HG03439 (cell line): ENCODE measurements around the gene TFAP2B.

Source experiments
- ATAC-seq: cut with Tn5 transposase; IDR thresholded peaks from one replicate; pipeline ENCODE4 v1.9.1; 2021; ENCODE audit warnings: mild to moderate bottlenecking, moderate library complexity; ENCODE audit not compliant: unreplicated experiment

The TFAP2B gene

DNA sequence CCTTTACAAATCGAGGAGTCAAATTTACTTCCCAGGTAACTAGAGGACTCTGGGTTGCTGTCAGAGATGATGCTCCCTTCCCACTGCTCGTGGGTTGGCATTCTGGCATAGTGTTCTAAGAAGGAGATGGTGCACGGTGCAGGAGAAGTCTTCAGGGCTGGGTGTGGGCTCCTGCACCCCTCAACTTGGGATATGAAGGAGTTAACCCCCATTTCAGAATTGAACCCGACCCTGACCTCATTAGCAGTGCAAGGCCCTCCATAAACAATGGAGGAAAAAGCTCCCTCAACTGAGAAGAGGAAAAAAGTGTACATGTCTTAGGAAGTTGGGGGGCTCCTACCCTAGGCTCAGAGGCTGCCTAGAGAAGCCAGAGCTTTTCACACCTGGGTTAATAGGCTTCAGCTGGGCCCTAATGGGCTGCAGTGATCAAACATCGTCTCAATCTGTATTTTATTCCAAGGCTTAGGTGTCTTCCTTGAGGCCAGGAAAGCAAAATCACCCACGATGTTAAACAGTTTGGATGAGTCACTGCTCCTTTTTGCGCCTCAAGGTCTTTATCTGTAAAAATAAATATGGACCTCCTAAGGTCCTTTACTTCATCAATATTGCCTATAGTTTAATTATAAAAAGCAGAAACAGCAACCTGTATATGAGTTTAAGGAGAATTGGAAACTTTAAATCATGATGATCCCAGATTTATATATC is 29.4 kb downstream of the TFAP2B start:
- ATAC-seq: no peak

DNA sequence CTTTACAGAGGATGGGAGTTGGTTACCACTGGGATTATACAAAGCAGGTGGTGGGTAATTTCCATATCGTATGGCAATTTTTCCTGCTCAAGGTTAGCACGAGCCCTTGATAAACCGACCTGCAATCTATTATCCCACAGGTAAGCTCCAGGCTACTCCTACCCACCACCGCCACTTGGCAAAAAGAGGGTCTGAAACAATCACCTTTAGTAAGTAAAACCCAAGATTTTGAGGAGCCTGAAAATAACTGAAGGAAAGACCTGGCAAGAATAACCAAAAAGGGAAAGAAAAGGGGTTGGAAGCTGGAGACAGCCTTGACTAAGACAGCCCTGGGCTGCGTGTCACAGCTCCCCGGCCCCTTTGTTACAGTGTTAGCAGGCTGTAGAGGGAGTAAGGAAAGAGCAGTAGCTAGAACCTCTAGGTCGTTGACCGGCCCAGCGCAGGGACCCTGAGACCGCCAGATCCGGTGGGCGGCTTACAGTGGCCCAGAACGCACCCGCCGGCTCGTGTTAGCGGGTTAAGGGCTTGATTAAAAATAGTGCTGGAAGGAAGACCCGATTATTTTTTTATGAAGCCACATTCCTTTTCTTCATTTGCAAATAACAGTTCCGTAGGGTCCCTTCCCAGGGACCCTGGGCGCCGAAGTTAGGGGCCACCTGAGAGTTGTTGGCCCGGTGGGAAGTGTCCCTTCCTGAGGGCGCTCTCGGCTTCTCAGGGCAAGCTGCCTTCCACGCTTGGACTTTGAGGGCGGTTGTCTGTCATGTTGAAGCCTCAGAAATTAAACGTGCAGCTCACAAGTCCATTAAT is 30.5 kb downstream of the TFAP2B start:
- ATAC-seq: no peak

DNA sequence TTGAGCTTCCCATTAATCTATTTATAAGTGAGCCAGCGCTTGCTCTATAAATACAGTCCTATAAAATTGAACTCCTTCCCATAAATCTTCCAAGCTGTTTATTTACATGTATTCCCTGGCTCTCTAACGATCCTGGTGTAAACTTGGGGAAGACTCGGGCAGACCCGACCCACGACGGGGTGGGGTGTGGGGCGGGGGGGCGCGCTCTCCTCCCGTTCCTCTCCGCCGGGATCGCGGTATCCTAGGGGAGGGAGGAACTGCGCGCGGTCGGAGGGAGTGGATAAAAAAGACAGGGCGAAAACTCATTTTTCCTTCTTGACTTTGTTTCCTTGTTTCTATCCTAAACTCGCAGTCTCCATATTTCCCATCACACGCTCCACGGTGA is 31.1 kb downstream of the TFAP2B start:
- no peak for ATAC-seq

DNA sequence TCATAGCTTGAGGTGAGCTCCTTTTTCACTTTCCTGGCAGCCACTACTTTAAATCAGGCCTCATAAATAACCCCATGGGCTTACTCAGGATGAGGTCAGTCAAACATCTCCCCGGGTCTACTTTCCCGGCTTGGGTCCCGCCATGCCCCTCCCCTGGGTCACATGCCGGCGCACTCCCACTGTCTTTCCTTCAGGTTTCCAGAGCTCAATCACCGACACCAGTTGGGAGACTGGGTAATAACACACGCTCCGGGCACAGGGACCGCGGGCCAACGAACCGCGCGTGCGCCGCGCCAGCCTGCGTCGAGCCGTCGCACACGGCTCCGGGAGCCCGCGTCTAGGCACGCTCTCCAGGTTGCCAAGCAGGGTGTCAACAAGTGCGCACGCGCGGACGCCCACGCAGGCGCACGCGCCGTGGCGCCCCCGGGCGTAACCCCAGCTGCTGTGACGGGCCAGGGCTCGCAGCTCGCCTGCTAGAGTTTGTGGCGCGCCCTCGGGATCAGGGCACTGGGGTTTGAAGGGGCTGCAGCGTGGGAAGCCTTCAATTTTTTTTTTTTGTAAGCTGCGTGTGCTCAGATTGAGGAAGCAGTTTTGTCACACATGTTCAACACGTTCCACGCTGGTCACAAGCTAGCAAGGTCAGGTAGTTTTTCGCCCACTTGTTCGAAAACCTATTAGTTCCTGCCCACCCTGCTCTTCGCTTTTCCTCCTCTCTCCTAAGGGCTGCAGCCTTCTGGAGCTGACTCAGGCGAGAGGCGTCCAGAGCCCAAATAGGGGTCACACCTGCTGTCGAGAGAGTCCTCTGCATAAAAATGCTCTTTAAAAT is 31.8 kb downstream of the TFAP2B start:
- ATAC-seq: no peak

DNA sequence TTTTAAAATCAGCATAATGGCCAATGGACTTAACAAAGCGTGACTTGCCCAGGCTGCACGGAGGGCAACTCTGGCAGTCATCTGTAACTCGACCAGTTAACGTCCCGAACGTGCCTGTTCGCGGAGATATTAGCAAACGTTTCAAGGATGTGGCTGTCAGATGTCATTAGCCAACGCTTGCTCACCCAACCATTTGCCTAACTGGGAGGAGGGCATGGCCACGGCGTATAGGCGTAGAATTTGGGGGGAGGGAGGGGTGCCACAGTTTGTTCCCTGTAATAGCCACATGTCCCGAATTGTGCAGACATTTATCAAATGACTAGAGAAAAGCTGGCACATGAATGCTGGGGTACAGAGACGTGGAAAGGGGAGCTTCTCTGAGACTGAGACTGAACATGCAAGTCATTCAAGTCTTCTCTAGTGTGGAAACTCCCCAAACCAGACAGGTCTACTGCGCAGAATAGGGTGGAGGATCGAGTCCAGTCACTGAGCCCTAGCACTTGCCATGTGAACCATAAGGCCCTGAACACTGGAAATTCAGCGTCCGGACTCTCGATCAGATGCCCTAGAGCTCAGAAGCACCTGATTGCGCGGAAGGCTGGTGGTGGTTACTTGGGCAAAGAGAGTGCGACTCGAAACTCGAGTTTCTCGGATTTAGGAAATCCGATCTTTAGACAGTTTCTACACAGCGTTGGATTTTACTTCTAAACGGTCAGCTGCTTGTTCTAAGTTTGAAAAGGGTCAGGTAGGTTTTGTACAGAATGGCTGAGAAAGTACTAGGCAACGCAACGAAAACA is 32.6 kb downstream of the TFAP2B start:
- no peak for ATAC-seq

DNA sequence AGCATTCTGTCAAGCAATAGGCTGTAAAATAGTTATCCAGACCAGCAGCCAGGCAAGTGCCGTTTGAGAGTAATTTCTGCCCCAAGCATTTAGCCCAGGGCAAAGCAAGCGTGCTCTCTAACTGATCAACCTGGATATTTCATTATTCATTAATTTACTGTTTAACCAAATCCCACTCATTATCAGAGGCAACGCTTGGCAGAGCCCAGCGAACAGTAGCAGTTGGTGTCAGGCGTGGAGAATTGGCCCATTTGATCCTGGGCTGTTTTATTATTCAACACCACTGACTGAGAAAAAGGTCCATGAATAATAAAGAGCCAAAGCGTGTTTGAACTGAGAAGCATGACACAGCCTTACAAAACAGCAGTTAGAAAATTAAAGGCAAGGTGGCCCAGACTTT is 35.3 kb downstream of the TFAP2B start:
- ATAC-seq: no peak

DNA sequence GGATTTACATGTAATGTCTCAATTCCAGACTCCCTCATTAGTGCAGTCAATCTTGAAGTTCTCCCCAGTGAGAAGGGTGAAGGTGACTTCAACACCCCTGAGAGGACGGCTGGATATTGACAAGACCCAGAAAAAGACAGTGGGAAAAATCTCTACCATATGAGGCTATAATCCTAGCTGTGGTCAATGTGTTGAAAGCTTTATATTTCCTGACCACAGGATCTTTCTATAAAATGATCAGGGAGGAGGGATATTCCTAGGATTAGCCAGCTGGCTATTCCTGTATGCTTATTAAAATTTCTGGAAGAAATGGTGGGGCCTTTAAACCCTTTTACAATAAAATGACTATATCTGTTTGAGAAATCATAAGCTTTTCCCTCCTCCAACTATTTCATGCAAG is 43.0 kb downstream of the TFAP2B start:
- no peak for ATAC-seq

DNA sequence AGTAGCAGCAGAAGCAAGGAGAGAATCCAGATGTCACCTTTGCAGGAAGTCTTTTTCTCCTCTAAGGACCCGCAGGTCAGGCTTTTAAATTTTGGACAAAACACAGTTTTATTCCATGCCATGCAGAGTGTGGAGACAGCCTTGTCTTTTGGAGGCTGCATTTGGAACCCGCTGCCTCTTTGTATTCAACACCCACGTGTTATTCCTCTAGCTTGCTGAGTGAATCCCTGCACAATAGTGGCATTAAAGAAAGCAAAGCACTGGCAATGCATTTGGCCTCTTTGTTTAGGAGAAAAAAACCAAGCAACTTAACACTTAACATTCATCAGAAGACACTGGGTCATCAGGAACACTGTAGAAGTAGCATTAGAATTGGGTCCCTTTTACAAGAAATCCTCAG is 43.5 kb downstream of the TFAP2B start:
- no peak for ATAC-seq

DNA sequence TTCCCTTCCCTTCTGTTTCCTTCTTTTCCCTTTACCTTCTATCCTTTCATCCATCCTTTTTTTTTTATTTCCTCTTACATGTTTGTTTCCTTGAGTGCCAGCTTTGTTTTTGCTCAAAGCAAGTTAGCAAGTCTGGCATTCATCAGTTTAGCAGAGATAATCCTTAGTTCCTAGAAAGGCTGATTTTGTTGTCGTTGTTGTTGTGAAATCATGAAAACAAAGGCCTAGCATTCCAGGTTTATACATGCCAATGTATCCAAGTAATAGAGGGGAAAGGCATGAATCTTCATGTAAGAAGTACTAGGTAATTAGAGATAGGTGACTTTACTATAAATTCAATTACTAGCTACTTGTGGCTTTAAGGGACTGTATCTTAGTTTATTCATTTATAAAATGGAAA is 45.9 kb downstream of the TFAP2B start:
- no peak for ATAC-seq

DNA sequence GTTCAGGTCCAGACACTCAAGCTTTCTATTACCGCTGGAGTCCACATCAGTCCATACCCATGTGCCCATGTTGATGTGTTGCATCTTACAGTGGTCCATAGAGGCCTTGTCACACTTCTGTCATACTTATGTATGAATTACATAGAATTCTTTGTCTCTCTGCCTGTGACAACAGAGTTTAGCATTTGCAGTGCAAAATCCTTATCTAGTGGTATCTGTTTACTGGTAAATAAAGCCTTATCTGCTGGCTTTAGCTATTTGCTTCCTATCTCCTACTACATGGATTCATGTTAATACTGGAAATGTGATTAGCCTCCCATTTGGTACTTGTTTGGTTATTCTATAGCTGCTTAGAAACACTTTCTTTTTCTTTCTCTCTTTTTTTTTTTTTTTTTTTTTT is 49.8 kb downstream of the TFAP2B start:
- no peak for ATAC-seq

DNA sequence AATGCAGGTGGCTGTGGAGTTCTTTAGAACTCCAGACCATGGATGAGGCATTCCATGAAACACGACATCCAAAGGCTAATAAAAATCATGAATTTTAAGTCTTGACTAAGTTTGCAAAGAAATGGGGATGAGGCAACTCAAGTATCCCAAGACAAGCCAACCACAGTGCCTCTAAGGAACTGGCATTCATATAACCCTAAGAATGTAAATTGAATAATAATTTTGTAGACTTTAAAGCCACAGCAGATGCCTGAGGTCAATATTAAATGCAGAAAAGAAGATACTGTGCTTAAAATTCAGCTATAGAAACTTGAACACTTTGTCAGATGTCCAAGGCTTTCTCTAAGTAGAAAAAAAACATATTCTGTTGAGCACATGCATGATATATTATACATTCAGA is 54.5 kb downstream of the TFAP2B start:
- ATAC-seq: no peak

DNA sequence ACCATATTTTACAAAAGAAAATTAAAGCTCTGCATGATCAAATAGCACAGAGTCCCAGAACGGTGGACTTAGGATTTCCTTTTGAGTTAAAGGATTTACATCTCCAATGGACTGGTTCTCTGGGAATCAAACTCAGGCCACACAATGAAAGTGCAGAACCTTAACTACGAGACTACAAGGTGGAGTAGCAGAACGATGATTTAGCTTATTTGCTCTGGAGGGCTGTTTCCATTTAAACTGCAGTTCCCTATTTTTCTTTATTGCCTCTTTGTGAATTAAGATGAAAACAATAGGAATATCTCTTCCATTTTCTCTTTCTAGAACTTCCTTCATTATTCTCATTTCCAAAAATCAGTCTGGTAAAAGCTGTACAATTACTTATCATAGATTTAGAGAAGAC is 65.7 kb downstream of the TFAP2B start:
- ATAC-seq: no peak

DNA sequence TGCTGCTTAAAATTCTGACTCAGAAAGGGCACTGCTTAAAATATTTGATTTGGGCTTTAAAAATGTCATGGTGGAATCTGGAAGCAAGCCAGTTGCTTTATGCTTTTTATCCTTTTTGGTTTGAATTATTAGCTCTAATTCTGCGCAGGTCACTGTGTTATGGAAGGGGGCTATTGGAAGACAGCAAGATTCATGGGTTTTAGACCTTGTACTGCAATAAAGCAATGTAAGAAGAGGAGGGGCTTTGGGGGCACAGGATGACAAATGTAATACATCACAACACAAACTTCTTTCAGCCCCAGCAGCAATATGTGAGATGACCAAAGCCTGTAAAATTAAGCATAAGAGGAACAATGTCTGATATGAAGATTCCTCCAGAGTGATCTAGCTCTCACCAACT is 68.4 kb downstream of the TFAP2B start:
- ATAC-seq: no peak

DNA sequence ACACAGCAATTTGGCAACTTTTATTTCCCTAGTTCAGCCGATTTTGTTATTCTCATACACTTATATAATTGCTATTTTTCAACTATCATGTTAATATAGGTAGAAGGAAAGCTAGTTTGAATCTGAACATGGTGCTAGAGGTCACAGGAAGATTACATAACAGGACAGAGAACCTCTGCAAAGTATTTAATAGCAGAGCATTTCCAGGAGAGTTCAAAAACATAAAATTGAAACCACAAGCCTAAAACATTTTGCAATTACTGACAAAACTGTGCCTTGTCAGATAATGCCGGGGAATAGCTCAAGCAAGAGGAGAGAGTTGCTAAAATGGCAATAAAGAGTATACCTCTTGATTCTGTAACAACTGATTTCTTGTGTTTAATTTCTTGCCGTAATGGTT is 70.8 kb downstream of the TFAP2B start:
- no peak for ATAC-seq

DNA sequence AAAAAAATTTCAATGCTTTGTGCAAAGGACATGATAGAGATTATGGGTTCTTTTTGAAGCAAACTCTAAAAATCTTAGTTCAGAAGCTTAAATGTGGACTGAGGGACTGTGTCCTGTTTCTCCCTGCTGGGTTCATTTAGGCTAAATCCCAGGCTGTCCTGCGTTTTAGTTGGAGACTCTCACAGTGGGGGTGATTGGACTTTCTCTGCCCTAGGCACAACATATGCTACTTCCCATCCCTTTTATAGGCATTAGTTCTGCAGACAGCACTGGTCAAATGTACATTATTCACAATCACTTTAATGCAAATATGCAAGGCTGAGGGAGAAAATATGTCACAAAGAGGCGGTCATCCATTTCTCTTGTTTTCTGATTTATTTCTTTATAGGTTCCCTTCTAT is 71.3 kb downstream of the TFAP2B start:
- no peak for ATAC-seq

DNA sequence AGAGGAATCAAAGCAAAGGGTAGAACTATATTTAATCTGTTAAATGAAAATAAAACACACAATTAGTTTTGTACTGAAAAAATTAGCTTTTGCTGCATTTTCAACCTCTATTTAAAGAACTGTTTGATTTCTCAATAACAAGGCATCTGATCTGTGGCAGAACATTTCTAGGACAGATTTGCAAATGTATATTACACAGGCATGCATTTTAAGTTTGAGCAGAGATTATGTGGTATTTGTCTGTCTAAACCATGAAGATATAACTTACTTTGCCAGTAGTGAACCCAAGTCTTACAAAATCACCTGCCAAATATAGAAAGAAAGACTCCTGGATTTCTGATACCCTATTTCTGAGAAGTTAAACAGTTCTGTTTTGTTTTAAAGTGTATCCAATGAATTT is 71.9 kb downstream of the TFAP2B start:
- ATAC-seq: no peak

DNA sequence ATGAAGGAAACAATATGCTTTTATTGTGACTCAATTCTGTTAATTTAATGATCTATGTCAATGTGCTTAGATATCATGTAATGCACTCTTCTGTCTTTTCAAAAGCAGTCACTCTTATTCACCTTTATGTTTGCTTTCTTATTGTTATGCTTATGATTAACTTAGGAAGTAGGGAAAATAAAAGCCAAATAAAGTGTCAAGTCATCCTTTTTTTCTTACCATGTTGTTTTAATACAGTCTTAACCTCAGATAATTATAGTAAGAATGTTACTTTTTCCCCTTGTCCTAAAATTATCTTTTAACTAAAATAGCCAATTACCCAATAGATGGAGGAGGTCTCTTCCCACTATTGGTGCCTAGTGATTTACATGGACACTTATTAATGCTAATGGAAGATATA is 72.6 kb downstream of the TFAP2B start:
- ATAC-seq: no peak
